Skin of body (tissue), 2 donors: Measurements from ENCODE around the gene LRP3. TPM values are rescaled to one million over a fixed set of nuclear protein-coding genes. Genes with fewer than 3 reads are reported as not detected.
"Not testable (repeated sequence)": the region's sequence is repeated elsewhere in the genome, so short reads cannot be mapped to it uniquely, and the experiment has no call there.

ENCODE experiments used
- DNase-seq: peaks from one replicate; lab custom pipeline; 2025; lab: John Stamatoyannopoulos, UW
- total RNA-seq: library from RNA; depleted of rRNA; stranded (reverse); fragments of >200 nt; gene quantifications from one replicate; pipeline ENCODE4 v1.2.3, GENCODE V29; 2014

LRP3 gene
- total RNA-seq, 1 donor from 2014 or later = 15.0 TPM

- DNase-seq = no peak
Measured at GRCh38 chr19:33215438-33216197, 21.5 kb downstream of the LRP3 start.

GRCh38 chr19:33216198-33216830 lies 22.2 kb downstream of the LRP3 start:
- no peak for DNase-seq

GRCh38 chr19:33217881-33218280 lies 23.8 kb downstream of the LRP3 start:
- no peak for DNase-seq

- no peak for DNase-seq
Measured at GRCh38 chr19:33219261-33219815, 25.2 kb downstream of the LRP3 start.

GRCh38 chr19:33220115-33220514 lies 26.0 kb downstream of the LRP3 start:
- no peak for DNase-seq

- DNase-seq = no peak
Measured at GRCh38 chr19:33220735-33221134, 26.6 kb downstream of the LRP3 start.

GRCh38 chr19:33221638-33222037 lies 27.5 kb downstream of the LRP3 start:
- no peak for DNase-seq

- not testable (repeated sequence) for DNase-seq
Measured at GRCh38 chr19:33222255-33222654, 28.1 kb downstream of the LRP3 start.

GRCh38 chr19:33224694-33225457 lies 30.7 kb downstream of the LRP3 start:
- DNase-seq = no peak

- no peak for DNase-seq
Measured at GRCh38 chr19:33225458-33225926, 31.4 kb downstream of the LRP3 start, which contains the start of gene SLC7A10. TSS of gene SLC7A10 (minus strand) at chr19:33225850. CDS start at chr19:33225703, 147 bp downstream.

- no peak for DNase-seq
Measured at GRCh38 chr19:33226550-33227241, 32.6 kb downstream of the LRP3 start.

- DNase-seq = no peak
Measured at GRCh38 chr19:33227242-33227650, 33.1 kb downstream of the LRP3 start.

GRCh38 chr19:33227870-33228599 lies 33.9 kb downstream of the LRP3 start:
- DNase-seq = no peak

GRCh38 chr19:33229962-33230361 lies 35.8 kb downstream of the LRP3 start:
- no peak for DNase-seq

GRCh38 chr19:33231511-33231910 lies 37.4 kb downstream of the LRP3 start:
- no peak for DNase-seq

- no peak for DNase-seq
Measured at GRCh38 chr19:33232656-33233055, 38.5 kb downstream of the LRP3 start.

GRCh38 chr19:33233056-33233873 lies 39.1 kb downstream of the LRP3 start:
- no peak for DNase-seq

- no peak for DNase-seq
Measured at GRCh38 chr19:33234092-33234491, 40.0 kb downstream of the LRP3 start.

- no peak for DNase-seq
Measured at GRCh38 chr19:33234736-33235135, 40.6 kb downstream of the LRP3 start.
